ENCODE results near the gene C6orf52.

The C6orf52 gene

DNA sequence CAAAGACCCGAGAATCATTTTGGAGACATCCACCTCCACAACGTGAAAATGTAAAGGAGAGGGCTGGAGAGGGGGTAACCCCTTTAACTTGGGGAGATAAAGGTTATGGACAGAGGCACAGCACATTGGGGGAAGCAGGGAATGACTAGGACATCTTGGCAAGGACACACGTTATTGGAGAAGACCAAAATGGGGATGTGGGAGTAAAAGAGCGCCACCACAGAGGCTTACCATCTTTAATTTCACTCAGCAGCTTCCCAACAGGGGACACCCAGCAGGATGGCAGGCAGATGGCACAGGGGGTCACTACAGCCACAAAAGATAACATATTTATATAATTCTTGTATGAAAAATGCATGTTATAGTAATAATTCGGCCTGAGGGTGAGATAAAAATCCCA is 9.8 kb downstream of the C6orf52 start:
- Histone ChIP-seq H3K4me3 (ENCODE audit: low read depth in 1 of 2, low read length in 1 of 2) (no peak overlapping the region), H3K36me3 (no peaks in the 10 kb centered on the region), H3K27me3 (no peaks in the 10 kb centered on the region), H3K4me1 (ENCODE audit: control insufficient read depth in 1 of 2, insufficient read depth in 1 of 2, low read depth in 1 of 2, low read length in 1 of 2) (no peaks in the 10 kb centered on the region), H3K27ac (no peak overlapping the region), H3K9me3 (no peaks in the 10 kb centered on the region)
- TF ChIP-seq, protein P1, sequence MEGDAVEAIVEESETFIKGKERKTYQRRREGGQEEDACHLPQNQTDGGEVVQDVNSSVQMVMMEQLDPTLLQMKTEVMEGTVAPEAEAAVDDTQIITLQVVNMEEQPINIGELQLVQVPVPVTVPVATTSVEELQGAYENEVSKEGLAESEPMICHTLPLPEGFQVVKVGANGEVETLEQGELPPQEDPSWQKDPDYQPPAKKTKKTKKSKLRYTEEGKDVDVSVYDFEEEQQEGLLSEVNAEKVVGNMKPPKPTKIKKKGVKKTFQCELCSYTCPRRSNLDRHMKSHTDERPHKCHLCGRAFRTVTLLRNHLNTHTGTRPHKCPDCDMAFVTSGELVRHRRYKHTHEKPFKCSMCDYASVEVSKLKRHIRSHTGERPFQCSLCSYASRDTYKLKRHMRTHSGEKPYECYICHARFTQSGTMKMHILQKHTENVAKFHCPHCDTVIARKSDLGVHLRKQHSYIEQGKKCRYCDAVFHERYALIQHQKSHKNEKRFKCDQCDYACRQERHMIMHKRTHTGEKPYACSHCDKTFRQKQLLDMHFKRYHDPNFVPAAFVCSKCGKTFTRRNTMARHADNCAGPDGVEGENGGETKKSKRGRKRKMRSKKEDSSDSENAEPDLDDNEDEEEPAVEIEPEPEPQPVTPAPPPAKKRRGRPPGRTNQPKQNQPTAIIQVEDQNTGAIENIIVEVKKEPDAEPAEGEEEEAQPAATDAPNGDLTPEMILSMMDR (IDR thresholded peaks at IDR 0.05): no peak

DNA sequence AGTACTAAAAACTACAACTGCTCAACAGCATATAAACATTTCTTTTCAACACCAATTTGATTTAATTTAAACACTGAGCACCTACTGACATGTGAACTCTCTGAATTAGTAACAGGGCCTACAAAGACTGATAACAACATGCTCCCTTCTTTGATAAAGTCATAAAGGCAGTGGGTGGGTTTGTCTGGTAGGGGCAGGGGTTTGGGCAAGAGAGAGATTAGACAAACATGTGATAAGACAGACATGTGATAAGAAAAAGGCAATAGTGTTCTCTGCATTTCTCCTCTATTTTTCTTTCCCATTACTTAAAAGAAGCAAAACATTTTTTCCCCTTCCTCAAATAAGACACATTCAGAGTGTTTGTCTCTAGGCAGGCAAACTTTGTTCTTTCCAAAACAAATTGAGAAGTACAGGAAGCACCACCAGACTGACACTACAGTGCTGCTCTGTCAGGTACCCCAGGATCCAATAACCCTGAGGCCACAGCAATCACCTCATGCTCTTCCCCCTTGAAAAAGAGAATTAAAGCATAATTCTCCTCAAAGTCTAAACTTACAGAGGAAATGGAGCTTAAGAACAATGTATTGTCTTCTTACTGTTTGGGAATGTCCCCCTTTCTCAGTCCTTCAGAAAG is 11.9 kb downstream of the C6orf52 start:
- H3K4me3 ChIP-seq (ENCODE audit: low read depth in 1 of 2, low read length in 1 of 2): no peak overlapping the region
- H3K36me3 ChIP-seq: no peaks in the 10 kb centered on the region
- no peak overlapping the region for H3K27ac ChIP-seq
- H3K4me1 ChIP-seq (ENCODE audit: control insufficient read depth in 1 of 2, insufficient read depth in 1 of 2, low read depth in 1 of 2, low read length in 1 of 2): no peaks in the 10 kb centered on the region
- TF ChIP-seq, protein P1 (IDR thresholded peaks at IDR 0.05): no peak
- H3K27me3 ChIP-seq: no peaks in the 10 kb centered on the region
- H3K9me3 ChIP-seq: no peaks in the 10 kb centered on the region

DNA sequence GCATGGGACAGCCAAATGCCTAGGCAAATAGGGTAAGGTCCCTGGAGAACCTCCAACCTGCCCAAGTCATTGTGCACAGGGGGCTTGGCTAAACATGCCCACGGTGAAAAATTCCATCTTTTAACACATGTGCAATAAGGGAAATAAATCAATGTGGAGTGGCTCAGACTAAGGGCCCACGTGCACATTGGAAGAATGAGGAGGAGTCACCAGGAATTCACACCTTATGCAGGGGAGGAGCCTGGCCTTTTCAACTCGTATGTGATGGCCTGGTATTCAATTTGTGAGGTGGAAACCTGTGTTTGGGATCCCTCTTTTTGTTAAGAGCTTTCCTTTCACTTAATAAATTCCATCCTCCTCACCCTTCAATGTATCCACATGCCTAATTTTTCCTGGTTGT is 12.6 kb downstream of the C6orf52 start:
- no peak overlapping the region for H3K27ac ChIP-seq
- no peaks in the 10 kb centered on the region for H3K27me3 ChIP-seq
- H3K4me3 ChIP-seq (ENCODE audit: low read depth in 1 of 2, low read length in 1 of 2): no peak overlapping the region
- no peaks in the 10 kb centered on the region for H3K9me3 ChIP-seq
- TF ChIP-seq, protein P1 (IDR thresholded peaks at IDR 0.05): no peak
- H3K36me3 ChIP-seq: no peaks in the 10 kb centered on the region
- H3K4me1 ChIP-seq (ENCODE audit: control insufficient read depth in 1 of 2, insufficient read depth in 1 of 2, low read depth in 1 of 2, low read length in 1 of 2): no peaks in the 10 kb centered on the region

DNA sequence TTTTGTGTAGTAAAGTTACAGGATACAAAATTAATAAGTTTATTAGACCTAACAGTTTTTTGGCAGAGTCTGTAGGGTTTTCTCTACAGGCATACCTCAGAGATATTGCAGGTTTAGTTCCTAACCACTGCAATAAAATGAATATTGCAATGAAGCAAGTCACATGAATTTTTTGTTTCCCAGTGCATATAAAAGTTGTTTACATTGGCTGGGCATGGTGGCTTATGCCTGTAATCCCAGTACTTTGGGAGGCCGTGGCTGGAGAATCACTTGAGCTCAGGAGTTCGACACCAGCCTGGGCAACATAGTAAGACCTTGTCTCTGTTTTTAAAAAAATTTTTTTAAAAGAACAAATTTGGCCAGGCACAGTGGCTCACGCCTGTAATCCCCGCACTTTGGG is 16.0 kb downstream of the C6orf52 start:
- Histone ChIP-seq H3K27me3 (no peaks in the 10 kb centered on the region), H3K27ac (no peak overlapping the region), H3K4me1 (ENCODE audit: control insufficient read depth in 1 of 2, insufficient read depth in 1 of 2, low read depth in 1 of 2, low read length in 1 of 2) (no peaks in the 10 kb centered on the region), H3K4me3 (ENCODE audit: low read depth in 1 of 2, low read length in 1 of 2) (no peak overlapping the region), H3K9me3 (no peaks in the 10 kb centered on the region), H3K36me3 (no peaks in the 10 kb centered on the region)
- TF ChIP-seq, protein P1 (IDR thresholded peaks at IDR 0.05): no peak

DNA sequence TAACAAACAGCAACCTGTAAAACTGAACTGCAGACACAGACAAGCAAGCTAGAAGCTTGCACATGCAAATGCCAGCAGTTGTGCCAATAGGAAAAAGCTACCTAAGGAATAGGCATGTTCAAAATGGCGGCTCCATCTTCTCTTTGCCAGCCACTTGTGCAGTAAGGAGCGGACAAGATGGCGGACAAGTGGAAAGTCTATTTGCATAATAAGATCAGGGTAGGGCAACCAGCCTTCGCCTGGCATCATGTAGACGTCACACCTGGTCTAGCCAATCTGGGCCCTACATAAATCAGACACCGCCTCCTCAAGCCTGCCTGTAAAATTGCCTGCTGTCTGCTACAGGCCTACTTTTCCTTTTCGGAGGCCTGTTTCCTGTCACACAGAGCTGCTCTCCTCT is 18.0 kb downstream of the C6orf52 start:
- Histone ChIP-seq H3K36me3 (no peaks in the 10 kb centered on the region), H3K27me3 (no peaks in the 10 kb centered on the region), H3K9me3 (no peaks in the 10 kb centered on the region), H3K4me3 (ENCODE audit: low read depth in 1 of 2, low read length in 1 of 2) (no peak overlapping the region), H3K27ac (no peak overlapping the region), H3K4me1 (ENCODE audit: control insufficient read depth in 1 of 2, insufficient read depth in 1 of 2, low read depth in 1 of 2, low read length in 1 of 2) (no peaks in the 10 kb centered on the region)
- TF ChIP-seq, protein P1 (IDR thresholded peaks at IDR 0.05): no peak
